ENCODE results near the gene PLEKHN1. TPM values are rescaled to one million over a fixed set of nuclear protein-coding genes. Genes with fewer than 3 reads are reported as not detected.
A peak's percentile ranks its signal among the peaks of the same experiment; 100 is the strongest.
"Not testable (repeated sequence)": the region's sequence is repeated elsewhere in the genome, so short reads cannot be mapped to it uniquely, and the experiment has no call there.

The PLEKHN1 gene
- total RNA-seq, 8 experiments from 2014 or later, result 0.15 to 0.31 (median 0.24) TPM; not detected in 5

DNA sequence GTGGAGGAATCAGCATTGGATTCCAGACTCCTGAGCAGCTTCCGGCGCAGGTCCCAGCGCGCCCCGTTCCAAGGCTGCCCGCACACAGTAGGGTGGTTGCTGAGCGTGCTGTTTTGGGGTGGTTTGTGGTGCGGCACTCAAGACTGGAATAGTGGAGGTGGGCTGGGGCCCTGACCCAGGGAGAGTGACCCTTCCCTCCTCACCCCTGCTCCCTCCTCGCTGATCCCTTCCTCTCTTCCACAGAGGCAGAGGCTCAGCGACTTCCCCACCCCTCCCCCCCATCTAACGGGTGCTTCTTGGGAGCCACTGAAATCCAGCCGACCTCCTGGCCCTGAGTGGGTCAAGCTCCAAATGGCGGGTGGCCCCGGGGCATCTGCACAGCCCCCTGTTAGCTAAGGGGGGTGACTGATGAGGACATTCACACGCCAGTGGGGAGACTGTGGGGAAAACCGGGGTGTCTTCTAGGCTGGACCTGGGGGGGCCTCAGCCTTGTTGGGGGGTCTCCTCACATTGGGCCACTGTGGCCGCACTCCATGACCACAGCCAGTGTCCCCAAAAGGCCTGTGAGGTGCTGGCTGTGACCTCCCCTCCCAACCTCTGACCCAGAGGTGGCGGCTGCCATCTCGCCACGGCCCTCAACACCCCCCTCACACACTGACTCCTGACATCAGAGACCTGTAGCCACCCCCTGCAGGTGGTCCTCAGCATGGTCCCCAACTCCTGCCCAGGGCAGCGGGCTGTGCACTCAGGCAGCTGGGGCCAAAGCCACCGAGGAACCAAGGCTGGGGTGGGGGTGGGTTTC, 37.5 kb downstream of the PLEKHN1 start:
- Histone ChIP-seq H3K4me3 (no peak overlapping the region), H3K27ac (no peak overlapping the region), H3K4me1 (replicated peaks in 1 of 2) (peaks cover 31 to 34% of the 10 kb centered on the region in 2 donors)
- ATAC-seq (replicated peaks in 6 of 8), result no peak
- 20 to 100% (median 80%) methylated on average over 1 to 9 of the region's 22 CpGs; no CpG with 5 or more reads in 5 of the 10 experiments for WGBS, 10 experiments
- in situ Hi-C loops (cut with MboI; ENCODE audit: low pct_unique_long_range_greater_than_20kb in 2 of 9, low sequenced_read_pairs in 9 of 9, unreplicated experiment in 9 of 9), result loop anchor here in 2 of 9 experiments (25.0 kb wide), 1 partner anchor 258 kb away; the partner anchor contains the start of gene UBE2J2 (in 2 of the 2)

DNA sequence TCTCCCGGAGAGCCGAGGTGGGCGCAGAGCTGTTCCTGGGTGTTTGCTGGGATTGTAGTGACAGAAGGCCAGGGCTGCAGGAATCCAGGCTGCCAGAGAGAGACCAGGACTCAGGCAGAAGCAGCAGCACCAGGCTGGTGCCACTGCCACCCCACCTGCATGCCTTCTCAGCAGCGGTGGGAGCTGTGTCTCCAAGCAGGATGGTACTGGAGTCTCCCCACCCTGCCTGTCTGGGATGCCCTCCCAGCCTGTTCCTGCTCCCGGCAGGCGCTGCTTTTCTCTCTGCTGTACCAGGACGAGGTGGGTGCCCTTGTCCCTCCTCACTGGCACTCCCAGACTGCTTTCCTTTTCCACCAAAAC, 38.1 kb downstream of the PLEKHN1 start:
- Histone ChIP-seq H3K4me3 (no peak overlapping the region), H3K27ac (peak overlapping the region; percentile 56 to 70), H3K4me1 (replicated peaks in 1 of 2) (peaks cover 31 to 34% of the 10 kb centered on the region in 2 donors)
- no peak for ATAC-seq (replicated peaks in 6 of 8)
- in situ Hi-C loops (cut with MboI; ENCODE audit: low pct_unique_long_range_greater_than_20kb in 2 of 9, low sequenced_read_pairs in 9 of 9, unreplicated experiment in 9 of 9), result loop anchor here in 2 of 9 experiments (25.0 kb wide), 1 partner anchor 258 kb away; the partner anchor contains the start of gene UBE2J2 (in 2 of the 2)
- WGBS, 10 experiments, result 25 to 83% (median 59%) methylated on average over 1 to 6 of the region's 7 CpGs; no CpG with 5 or more reads in 6 of the 10 experiments

DNA sequence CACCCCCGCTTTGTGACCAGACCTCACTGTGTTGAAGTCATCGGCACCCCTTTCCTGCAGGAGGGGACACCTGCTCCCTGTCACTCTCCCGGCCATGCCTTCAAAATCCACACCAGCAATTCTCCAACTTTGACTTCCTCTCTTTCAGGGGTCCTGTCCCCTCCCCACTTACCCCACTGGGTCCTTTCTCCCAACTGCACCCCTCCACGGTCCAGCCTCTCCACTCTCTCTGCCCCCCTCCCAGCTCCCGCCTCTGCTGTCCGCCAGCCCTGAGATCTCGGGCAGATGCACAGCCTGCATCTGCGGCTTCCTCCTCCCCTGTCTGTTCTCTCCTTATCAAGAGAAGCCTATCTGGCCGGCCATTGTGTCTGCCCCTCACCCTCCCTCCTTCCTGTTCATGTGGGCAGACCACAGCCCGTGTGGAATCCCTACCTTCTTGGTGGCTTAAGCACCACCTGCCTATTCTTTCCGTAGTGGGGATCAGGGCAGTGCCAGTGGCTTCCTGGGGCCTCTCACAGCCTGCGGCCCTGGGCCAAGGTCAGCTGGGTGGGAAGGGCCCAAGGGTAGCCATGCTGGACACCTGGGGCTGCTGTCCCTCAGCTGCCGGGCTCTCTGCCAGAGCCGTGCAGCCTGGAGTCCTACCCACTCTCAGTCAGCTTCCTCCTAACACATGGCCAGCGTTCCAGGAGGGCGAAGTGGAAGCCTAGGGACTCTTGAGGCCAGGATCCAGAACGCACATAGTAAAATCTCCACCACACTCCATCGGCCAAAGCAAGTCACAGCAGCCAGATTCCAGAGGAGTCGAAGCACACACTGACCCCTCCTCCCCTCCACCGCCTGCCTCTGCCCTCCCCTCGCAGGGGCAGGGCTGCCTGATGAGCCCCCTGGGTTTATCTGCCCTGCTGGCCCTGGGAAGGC, 38.8 kb downstream of the PLEKHN1 start:
- ATAC-seq (replicated peaks in 6 of 8), result peak; percentile 2 to 23 (median 10)
- WGBS, 10 experiments, result 0 to 75% (median 22%) methylated on average over 2 to 8 of the region's 21 CpGs; no CpG with 5 or more reads in 3 of the 10 experiments
- H3K27ac ChIP-seq, result peak overlapping the region; percentile 56 to 70
- no peak overlapping the region for H3K4me3 ChIP-seq
- H3K4me1 ChIP-seq (replicated peaks in 1 of 2), result peaks cover 31 to 34% of the 10 kb centered on the region in 2 donors
- in situ Hi-C loops (cut with MboI; ENCODE audit: low pct_unique_long_range_greater_than_20kb in 2 of 9, low sequenced_read_pairs in 9 of 9, unreplicated experiment in 9 of 9), result loop anchor here in 2 of 9 experiments (25.0 kb wide), 1 partner anchor 257 kb away; the partner anchor contains the start of gene UBE2J2 (in 2 of the 2)

DNA sequence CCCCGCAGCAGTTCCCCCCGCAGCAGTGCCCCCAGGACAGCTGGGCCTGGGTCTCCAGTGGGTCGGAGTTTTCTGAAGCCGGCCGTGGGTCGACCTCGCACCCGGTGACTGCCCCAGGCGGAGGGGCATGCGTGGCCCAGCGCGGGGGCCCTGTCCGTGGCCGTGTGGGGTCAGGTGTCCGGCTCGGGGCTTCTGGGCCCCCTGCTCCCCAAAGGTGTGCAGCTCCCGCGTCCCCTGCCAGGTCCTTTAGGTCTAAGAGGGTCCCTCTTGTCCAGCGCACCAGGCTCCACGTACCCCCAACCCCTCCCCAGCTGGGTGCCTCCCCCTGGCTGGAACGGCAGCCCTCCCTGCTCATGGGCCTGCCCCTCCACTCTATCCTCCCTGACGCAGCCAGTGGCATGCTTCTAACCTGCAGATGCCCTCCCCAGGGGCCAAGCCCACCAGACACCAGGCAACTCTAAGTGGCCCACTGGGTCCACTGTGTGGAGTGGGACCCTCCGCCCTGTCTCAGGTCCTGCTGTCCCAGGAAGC, 39.6 kb downstream of the PLEKHN1 start:
- peak in 1 of 8 experiments; percentile 0 for ATAC-seq (replicated peaks in 6 of 8)
- in situ Hi-C loops (cut with MboI; ENCODE audit: low pct_unique_long_range_greater_than_20kb in 2 of 9, low sequenced_read_pairs in 9 of 9, unreplicated experiment in 9 of 9), result loop anchor here in 2 of 9 experiments (25.0 kb wide), 1 partner anchor 256 kb away; the partner anchor contains the start of gene UBE2J2 (in 2 of the 2)
- WGBS, 10 experiments, result no CpG with 5 or more reads among the region's 23 CpGs
- H3K4me3 ChIP-seq, result no peak overlapping the region
- H3K27ac ChIP-seq, result peak overlapping the region; percentile 56 to 70
- peaks cover 31 to 34% of the 10 kb centered on the region in 2 donors for H3K4me1 ChIP-seq (replicated peaks in 1 of 2)

DNA sequence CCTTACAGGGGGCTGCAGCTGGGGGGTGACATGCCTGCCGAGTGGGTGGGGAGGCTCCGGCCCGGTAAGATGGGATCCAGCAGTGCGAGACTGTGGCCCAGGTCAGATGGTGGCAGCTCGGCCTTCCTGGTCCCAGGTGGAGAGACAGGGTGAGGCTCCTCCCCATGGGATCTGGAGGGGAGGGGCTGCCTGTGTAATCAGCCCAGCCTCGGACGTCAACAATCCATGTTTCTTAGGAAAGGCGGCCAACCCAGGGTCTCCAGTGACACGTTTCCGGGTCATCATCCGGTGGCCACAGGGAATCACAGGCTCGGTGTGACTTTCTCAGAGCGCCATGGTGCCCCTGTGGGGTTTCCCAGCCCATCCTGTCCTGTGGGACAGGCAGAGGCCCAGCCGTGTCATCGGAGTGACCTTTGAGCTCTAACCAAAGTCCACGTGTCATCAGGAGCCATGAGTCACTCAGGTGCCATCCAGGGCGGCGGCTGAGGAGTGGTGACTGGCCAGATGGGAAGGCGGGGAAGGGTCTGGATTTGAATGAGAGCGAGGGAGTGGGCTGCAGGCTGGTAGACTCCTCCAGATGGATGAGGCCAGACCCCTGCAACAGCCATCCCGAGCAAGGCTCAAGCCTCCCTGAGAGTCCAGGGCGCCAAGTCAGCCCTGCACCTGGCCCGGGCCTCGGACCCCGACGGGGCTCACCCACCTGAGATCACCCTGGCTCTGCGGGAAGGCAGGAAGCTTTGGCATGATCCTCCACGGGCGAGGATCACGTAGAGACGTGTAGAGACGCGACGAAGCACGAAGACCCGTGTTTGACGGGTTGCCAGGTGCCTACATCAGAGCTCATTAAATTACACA, 40.2 kb downstream of the PLEKHN1 start:
- peak in 5 of 8 experiments; percentile 6 to 45 (median 29) for ATAC-seq (replicated peaks in 6 of 8)
- Histone ChIP-seq H3K4me3 (no peak overlapping the region), H3K27ac (peak overlapping the region; percentile 56 to 70), H3K4me1 (replicated peaks in 1 of 2) (peaks cover 31 to 34% of the 10 kb centered on the region in 2 donors)
- 55 to 85% (median 75%) methylated on average over 4 to 24 of the region's 37 CpGs; no CpG with 5 or more reads in 4 of the 10 experiments for WGBS, 10 experiments
- in situ Hi-C loops (cut with MboI; ENCODE audit: low pct_unique_long_range_greater_than_20kb in 2 of 9, low sequenced_read_pairs in 9 of 9, unreplicated experiment in 9 of 9), result loop anchor here in 2 of 9 experiments (25.0 kb wide), 1 partner anchor 256 kb away; the partner anchor contains the start of gene UBE2J2 (in 2 of the 2)

DNA sequence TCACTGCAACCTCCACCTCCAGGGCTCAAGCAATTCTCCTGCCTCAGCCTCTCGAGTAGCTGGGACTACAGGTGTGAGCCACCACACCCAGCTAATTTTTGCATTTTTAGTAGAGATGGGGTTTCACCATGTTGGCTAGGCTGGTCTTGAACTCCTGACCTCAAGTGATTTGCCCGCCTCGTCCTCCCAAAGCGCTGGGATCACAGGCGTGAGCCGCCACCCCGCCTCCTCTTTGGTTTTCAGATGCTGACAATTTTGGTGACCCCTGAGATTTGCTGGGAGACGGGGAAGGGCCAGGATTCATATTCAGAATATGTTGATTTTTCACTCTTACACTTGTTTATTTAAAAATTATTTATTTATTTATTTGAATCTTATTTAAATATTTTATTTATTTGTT, 43.8 kb downstream of the PLEKHN1 start:
- peaks cover 34 to 36% of the 10 kb centered on the region in 2 donors for H3K4me1 ChIP-seq (replicated peaks in 1 of 2)
- 0 to 100% (median 91%) methylated on average over 1 to 7 of the region's 8 CpGs; no CpG with 5 or more reads in 1 of the 10 experiments for WGBS, 10 experiments
- not testable (repeated sequence) for H3K4me3 ChIP-seq; ATAC-seq (replicated peaks in 6 of 8); H3K27ac ChIP-seq
- in situ Hi-C loops (cut with MboI; ENCODE audit: low pct_unique_long_range_greater_than_20kb in 2 of 9, low sequenced_read_pairs in 9 of 9, unreplicated experiment in 9 of 9), result loop anchor here in 2 of 9 experiments (25.0 kb wide), 1 partner anchor 252 kb away; the partner anchor contains the start of gene UBE2J2 (in 2 of the 2)

DNA sequence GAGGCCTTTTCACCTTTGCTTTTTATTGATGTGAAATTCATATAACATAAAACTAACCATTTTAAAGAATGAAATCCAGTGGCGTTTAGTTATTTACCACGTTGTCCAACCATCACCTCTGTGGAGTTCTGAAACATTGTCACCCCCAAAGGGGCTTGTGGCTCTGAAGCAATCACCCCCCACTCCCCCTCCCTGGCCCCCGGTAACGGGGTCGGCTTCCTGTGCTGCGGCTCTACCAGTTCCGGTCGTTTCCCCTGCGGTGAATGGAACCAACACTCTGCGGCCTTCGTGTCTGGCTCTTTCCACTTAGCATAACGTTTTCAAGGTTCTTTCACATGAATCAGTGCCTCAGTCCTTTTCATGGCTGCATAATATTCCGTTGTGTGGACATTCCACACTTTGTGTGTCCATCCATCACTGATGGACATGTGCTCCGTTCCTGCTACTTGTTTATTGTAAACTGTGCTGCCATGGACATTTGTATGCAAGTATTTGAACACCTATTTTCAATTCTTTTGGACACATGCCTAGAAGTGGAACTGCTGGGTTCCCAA, 45.2 kb downstream of the PLEKHN1 start:
- no peak overlapping the region for H3K27ac ChIP-seq
- 75 to 100% (median 96%) methylated on average over 1 to 11 of the region's 14 CpGs; no CpG with 5 or more reads in 2 of the 10 experiments for WGBS, 10 experiments
- no peak overlapping the region for H3K4me3 ChIP-seq
- in situ Hi-C loops (cut with MboI; ENCODE audit: low pct_unique_long_range_greater_than_20kb in 2 of 9, low sequenced_read_pairs in 9 of 9, unreplicated experiment in 9 of 9), result loop anchor here in 2 of 9 experiments (25.0 kb wide), 1 partner anchor 251 kb away; the partner anchor contains the start of gene UBE2J2 (in 2 of the 2)
- no peak for ATAC-seq (replicated peaks in 6 of 8)
- peaks cover 23 to 27% of the 10 kb centered on the region in 2 donors for H3K4me1 ChIP-seq (replicated peaks in 1 of 2)

DNA sequence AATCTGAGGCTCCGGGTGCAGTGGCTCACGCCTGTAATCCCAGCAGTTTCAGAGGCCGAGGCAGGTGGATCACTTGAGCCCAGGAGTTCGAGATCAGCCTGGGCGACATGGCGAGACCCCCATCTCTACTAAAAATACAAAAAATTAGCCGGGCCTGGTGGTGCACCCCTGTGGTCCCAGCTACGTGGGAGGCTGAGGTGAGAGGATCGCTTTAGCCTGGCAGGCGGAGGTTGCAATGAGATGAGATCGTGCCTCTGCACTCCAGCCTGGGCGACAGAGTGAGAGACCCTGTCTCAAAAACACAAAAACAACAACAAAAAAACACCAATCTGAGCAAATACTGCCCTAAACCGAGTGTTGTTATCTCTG, 46.4 kb downstream of the PLEKHN1 start:
- WGBS, 10 experiments, result 12 to 93% (median 79%) methylated on average over 1 to 13 of the region's 13 CpGs; no CpG with 5 or more reads in 2 of the 10 experiments
- H3K27ac ChIP-seq, result not testable (repeated sequence)
- ATAC-seq (replicated peaks in 6 of 8), result peak in 1 of 8 experiments; percentile 5
- in situ Hi-C loops (cut with MboI; ENCODE audit: low pct_unique_long_range_greater_than_20kb in 2 of 9, low sequenced_read_pairs in 9 of 9, unreplicated experiment in 9 of 9), result loop anchor here in 2 of 9 experiments (25.0 kb wide), 1 partner anchor 250 kb away; the partner anchor contains the start of gene UBE2J2 (in 2 of the 2)
- peak overlapping the region in 2 of 5 donors; percentile 29 to 34 for H3K4me3 ChIP-seq
- peaks cover 18 to 23% of the 10 kb centered on the region in 2 donors for H3K4me1 ChIP-seq (replicated peaks in 1 of 2)

DNA sequence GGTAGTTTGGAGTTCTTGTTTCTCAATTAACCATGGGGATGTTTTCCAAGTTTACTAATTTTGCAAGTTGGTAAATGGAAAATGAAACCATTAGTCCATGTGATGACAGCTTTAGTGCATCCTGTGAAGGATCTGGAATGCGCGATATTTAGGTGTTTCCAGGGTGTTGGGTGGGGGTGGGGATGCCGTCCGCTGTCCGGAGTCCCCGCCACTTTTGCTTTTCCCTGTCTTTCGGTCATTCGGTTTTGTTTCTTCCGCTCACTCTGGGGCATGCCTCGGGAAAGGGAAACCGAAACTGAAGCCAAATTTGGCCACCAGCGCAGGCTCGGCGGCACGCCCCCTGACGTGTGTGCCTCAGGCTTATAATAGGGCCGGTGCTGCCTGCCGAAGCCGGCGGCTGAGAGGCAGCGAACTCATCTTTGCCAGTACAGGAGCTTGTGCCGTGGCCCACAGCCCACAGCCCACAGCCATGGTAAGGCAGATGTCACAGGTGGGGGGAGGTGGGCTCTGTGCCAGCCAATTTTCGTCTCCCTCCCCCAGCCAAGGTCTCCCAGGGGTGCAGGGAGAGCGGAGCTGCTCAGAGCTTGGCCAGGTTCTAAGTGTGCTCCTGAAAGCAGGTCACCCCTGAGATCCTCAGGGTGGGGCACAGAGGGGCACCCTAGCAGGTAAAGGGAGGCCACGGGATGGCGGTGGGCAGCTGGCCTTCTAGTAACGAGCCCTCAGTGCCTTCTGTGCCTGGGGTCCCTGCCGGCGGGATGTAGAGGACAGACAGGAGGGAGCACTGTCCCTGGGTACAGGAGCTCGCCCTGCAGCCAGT, 47.0 kb downstream of the PLEKHN1 start, which contains the start of gene ISG15:
Gene ISG15, plus strand, starts transcription at position 393 of the 817 bp plus-strand sequence. Its CDS starts 77 bp downstream, at position 470.
- 0 to 14% (median 5%) methylated on average over 1 to 26 of the region's 30 CpGs; no CpG with 5 or more reads in 1 of the 10 experiments for WGBS, 10 experiments
- Histone ChIP-seq H3K27ac (peak within 1 kb of the TSS in 1 of 2 donors; percentile 21), H3K4me1 (replicated peaks in 1 of 2) (peaks cover 18 to 23% of the 10 kb centered on the region in 2 donors), H3K4me3 (peak within 1 kb of the TSS in 4 of 5 donors; percentile 19 to 34 (median 30))
- in situ Hi-C loops (cut with MboI; ENCODE audit: low pct_unique_long_range_greater_than_20kb in 2 of 9, low sequenced_read_pairs in 9 of 9, unreplicated experiment in 9 of 9), result loop anchor here in 2 of 9 experiments (25.0 kb wide), 1 partner anchor 249 kb away; the partner anchor contains the start of gene UBE2J2 (in 2 of the 2)
- peak; percentile 71 to 95 (median 83) for ATAC-seq (replicated peaks in 6 of 8)

Measured in motor neuron (in vitro differentiated cells).